GM21619 (cell line): ENCODE measurements around the gene LAGE3.

ENCODE experiments used
- ATAC-seq: cut with Tn5 transposase; IDR thresholded peaks from one replicate; pipeline ENCODE4 v1.9.1; 2021; ENCODE audit not compliant: unreplicated experiment

LAGE3 gene

GRCh38 chrX:154477891-154478477, 1.1 kb downstream of the LAGE3 start:
- no peak for ATAC-seq

- no peak for ATAC-seq
Observed at GRCh38 chrX:154476821-154477220, 2.3 kb downstream of the LAGE3 start.

- no peak for ATAC-seq
Observed at GRCh38 chrX:154473683-154474082, 5.4 kb downstream of the LAGE3 start.

GRCh38 chrX:154472685-154473632, 6.1 kb downstream of the LAGE3 start:
- no peak for ATAC-seq

GRCh38 chrX:154471839-154472684, 7.0 kb downstream of the LAGE3 start:
- ATAC-seq, result no peak

- no peak for ATAC-seq
Observed at GRCh38 chrX:154470914-154471568, 8.0 kb downstream of the LAGE3 start.

- no peak for ATAC-seq
Observed at GRCh38 chrX:154470434-154470833, 8.6 kb downstream of the LAGE3 start.

GRCh38 chrX:154469880-154470279, 9.2 kb downstream of the LAGE3 start:
- no peak for ATAC-seq

GRCh38 chrX:154469114-154469513, 10.0 kb downstream of the LAGE3 start:
- ATAC-seq, result no peak

- no peak for ATAC-seq
Observed at GRCh38 chrX:154468217-154468616, 10.9 kb downstream of the LAGE3 start.

- no peak for ATAC-seq
Observed at GRCh38 chrX:154467556-154467955, 11.5 kb downstream of the LAGE3 start.

GRCh38 chrX:154466907-154467306, 12.2 kb downstream of the LAGE3 start:
- ATAC-seq, result no peak

- no peak for ATAC-seq
Observed at GRCh38 chrX:154466036-154466435, 13.0 kb downstream of the LAGE3 start.

GRCh38 chrX:154465601-154466000, 13.5 kb downstream of the LAGE3 start:
- no peak for ATAC-seq

GRCh38 chrX:154464806-154465365, 14.2 kb downstream of the LAGE3 start:
- no peak for ATAC-seq

GRCh38 chrX:154463611-154464220, 15.4 kb downstream of the LAGE3 start:
- no peak for ATAC-seq

GRCh38 chrX:154462396-154462795, 16.7 kb downstream of the LAGE3 start:
- ATAC-seq, result no peak

- ATAC-seq, result no peak
Observed at GRCh38 chrX:154460326-154460725, 18.8 kb downstream of the LAGE3 start.

GRCh38 chrX:154459832-154460231, 19.2 kb downstream of the LAGE3 start:
- ATAC-seq, result no peak
